Thoracic aorta (tissue), 2 donors: ENCODE results near the gene APBA2. TPM values are rescaled to one million over a fixed set of nuclear protein-coding genes. Genes with fewer than 3 reads are reported as not detected.

Source experiments
- ATAC-seq: fragments of 150-250 bp; one replicate; pipeline ENCODE4 v1.8.0; 2017; ENCODE audit warnings: low read depth; ENCODE audit not compliant: insufficient number of reproducible peaks, low FRiP score
- DNase-seq: peaks from one replicate; pipeline ENCODE4 v3.0.0-alpha.2; 2020; ENCODE audit warnings: low spot score
- H3K27ac ChIP-seq, 2 donors: fragments of 200-600 bp; sonication (generic); 1 replicate in 1 of 2; 2 replicates in 1 of 2; pipeline ENCODE4 v1.5.1; 2016; ENCODE audit warnings: mild to moderate bottlenecking in 2 of 2, moderate library complexity in 2 of 2
- H3K27me3 ChIP-seq: fragments of 200-600 bp; sonication (generic); replicated peaks from 2 replicates; pipeline ENCODE4 v1.6.0; 2016; ENCODE audit warnings: mild to moderate bottlenecking; ENCODE audit not compliant: insufficient read depth
- H3K36me3 ChIP-seq: fragments of 200-600 bp; sonication (generic); one replicate; pipeline ENCODE4 v1.5.1; 2016
- H3K4me1 ChIP-seq, 2 donors: fragments of 200-600 bp; sonication (generic); 1 replicate in 1 of 2; 2 replicates in 1 of 2; pipeline versions ENCODE4 v1.5.1 to v1.6.0; 2016; ENCODE audit warnings: low read depth in 2 of 2, mild to moderate bottlenecking in 1 of 2; ENCODE audit not compliant: control insufficient read depth in 1 of 2
- H3K4me3 ChIP-seq: fragments of 200-600 bp; sonication (generic); 2 replicates; pipeline ENCODE4 v1.5.1; 2016; ENCODE audit warnings: mild to moderate bottlenecking
- H3K9me3 ChIP-seq: fragments of 200-600 bp; sonication (generic); 2 replicates; pipeline ENCODE4 v1.5.1; 2016
- total RNA-seq, 2 donors: library from RNA; depleted of rRNA; stranded (reverse); fragments of >200 nt; gene quantifications; one replicate each; pipeline versions ENCODE4 v1.1.0 to v1.2.3, GENCODE V29; 2016
- TF ChIP-seq, protein P1 (sequence below): fragments of 200-600 bp; sonication (generic); IDR thresholded peaks from one replicate; pipeline ENCODE4 v1.5.1; 2019; ENCODE audit warnings: antibody characterized with exemption

APBA2 gene
- total RNA-seq, 2 donors from 2014 or later = 4.9 to 5.6 TPM

DNA sequence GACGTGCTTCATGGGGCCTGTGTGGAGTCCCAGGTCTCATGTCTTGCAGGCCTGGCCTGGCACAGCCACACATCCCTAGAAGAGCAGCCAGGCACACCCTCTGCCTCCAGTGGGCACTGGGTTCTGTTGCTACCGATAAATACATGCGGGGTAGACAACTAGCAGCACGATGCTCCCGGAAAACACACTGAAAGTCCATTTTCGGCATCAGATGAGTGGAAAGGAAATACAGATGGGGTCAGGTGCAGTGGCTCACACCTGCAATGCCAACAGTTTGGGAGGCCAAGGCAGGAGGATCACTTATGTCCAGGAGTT is 218.7 kb downstream of the APBA2 start:
- no peak for DNase-seq
- Histone ChIP-seq H3K4me3 (no peak overlapping the region), H3K27me3 (no peaks in the 10 kb centered on the region), H3K4me1 (no peaks in the 10 kb centered on the region), H3K27ac (no peak overlapping the region), H3K36me3 (no peaks in the 10 kb centered on the region), H3K9me3 (no peaks in the 10 kb centered on the region)
- TF ChIP-seq, protein P1, sequence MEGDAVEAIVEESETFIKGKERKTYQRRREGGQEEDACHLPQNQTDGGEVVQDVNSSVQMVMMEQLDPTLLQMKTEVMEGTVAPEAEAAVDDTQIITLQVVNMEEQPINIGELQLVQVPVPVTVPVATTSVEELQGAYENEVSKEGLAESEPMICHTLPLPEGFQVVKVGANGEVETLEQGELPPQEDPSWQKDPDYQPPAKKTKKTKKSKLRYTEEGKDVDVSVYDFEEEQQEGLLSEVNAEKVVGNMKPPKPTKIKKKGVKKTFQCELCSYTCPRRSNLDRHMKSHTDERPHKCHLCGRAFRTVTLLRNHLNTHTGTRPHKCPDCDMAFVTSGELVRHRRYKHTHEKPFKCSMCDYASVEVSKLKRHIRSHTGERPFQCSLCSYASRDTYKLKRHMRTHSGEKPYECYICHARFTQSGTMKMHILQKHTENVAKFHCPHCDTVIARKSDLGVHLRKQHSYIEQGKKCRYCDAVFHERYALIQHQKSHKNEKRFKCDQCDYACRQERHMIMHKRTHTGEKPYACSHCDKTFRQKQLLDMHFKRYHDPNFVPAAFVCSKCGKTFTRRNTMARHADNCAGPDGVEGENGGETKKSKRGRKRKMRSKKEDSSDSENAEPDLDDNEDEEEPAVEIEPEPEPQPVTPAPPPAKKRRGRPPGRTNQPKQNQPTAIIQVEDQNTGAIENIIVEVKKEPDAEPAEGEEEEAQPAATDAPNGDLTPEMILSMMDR = no peak
- ATAC-seq = no peak

DNA sequence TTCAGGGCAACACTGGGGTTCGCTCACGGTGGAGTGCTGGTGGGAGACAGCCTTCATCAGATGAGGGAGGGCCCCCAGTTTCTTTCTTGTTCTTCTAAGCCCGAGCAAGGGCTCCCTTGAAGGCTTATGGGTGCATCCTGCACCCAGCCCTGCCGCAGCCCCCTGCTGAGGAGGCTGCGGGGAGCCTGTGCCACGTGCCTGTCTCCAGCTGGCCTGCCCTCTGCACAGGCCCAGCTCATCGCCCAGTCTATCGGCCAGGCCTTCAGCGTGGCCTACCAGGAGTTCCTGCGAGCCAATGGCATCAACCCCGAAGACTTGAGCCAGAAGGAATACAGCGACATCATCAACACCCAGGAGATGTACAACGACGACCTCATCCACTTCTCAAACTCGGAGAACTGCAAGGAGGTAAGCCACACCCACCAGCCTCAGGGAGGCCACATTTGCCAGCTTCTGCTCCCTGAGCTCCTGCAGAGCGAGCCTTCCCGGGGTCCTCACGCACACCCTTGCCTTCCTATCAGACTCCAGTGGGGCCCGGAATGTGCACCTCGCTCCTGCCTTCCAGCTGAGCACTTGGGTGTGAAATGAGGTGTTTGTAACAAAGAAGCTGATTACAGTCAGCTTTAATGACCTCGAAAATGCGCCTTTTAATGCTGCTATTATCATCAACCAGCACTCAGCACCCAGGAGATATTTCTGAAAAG is 219.5 kb downstream of the APBA2 start:
- Histone ChIP-seq H3K36me3 (no peaks in the 10 kb centered on the region), H3K27ac (no peak overlapping the region), H3K4me1 (no peaks in the 10 kb centered on the region), H3K27me3 (no peaks in the 10 kb centered on the region), H3K9me3 (no peaks in the 10 kb centered on the region), H3K4me3 (no peak overlapping the region)
- DNase-seq (no peak), ATAC-seq (no peak)
- TF ChIP-seq, protein P1 = no peak

DNA sequence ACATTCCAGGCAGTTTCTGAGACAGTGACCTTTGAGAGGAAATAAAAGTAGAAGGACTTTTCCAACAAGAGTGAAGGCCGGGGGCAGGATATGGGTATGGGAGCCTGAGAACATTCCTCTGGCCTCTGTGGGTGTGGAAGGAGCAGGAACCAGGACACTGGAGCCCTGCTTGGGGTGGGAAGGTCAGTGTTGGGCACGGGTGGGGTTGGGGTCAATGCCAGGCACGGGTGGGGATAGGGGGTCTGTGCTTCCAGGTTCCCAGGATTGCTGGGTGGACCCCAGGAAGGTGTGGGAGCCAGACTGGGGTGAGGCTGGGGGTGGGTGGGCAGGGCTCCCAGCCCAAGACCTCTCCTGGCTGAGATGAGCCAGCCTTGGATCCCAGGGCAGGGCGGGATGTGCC is 220.3 kb downstream of the APBA2 start:
- H3K27me3 ChIP-seq = no peaks in the 10 kb centered on the region
- H3K4me3 ChIP-seq = no peak overlapping the region
- no peaks in the 10 kb centered on the region for H3K36me3 ChIP-seq
- H3K4me1 ChIP-seq = no peaks in the 10 kb centered on the region
- H3K27ac ChIP-seq = no peak overlapping the region
- ATAC-seq (no peak), DNase-seq (no peak)
- H3K9me3 ChIP-seq = no peaks in the 10 kb centered on the region
- TF ChIP-seq, protein P1 = no peak

DNA sequence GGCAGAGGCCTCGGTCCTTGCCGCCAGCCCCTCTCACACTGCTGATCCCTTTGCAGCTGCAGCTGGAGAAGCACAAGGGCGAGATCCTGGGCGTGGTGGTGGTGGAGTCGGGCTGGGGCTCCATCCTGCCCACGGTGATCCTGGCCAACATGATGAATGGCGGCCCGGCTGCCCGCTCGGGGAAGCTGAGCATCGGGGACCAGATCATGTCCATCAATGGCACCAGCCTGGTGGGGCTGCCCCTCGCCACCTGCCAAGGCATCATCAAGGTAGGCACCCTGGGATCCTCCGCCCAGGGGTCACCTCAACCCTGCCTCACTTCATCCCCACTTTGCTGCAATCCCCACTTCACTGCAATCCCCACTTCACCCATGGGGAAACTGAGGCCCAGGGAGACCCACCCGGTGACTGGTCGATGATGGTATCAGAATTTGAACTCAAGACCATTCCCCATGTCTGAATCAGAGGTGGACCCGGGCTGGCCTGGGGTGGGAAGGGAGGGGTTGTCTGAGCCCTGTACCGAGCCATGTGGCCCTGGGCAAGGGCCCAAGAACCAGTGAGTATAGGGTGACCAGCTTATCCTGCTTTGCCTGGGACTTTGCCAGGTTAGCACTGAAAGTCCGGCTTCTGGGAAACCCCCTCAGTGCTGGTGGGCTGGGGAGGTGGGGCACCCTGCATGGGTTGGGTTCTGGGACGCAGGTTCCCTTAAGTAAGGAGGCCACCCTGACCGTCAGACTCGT is 220.9 kb downstream of the APBA2 start:
- Histone ChIP-seq H3K27ac (no peak overlapping the region), H3K27me3 (no peaks in the 10 kb centered on the region), H3K36me3 (no peaks in the 10 kb centered on the region), H3K4me1 (no peaks in the 10 kb centered on the region), H3K4me3 (no peak overlapping the region), H3K9me3 (no peaks in the 10 kb centered on the region)
- ATAC-seq = no peak
- no peak for DNase-seq
- TF ChIP-seq, protein P1 = no peak

DNA sequence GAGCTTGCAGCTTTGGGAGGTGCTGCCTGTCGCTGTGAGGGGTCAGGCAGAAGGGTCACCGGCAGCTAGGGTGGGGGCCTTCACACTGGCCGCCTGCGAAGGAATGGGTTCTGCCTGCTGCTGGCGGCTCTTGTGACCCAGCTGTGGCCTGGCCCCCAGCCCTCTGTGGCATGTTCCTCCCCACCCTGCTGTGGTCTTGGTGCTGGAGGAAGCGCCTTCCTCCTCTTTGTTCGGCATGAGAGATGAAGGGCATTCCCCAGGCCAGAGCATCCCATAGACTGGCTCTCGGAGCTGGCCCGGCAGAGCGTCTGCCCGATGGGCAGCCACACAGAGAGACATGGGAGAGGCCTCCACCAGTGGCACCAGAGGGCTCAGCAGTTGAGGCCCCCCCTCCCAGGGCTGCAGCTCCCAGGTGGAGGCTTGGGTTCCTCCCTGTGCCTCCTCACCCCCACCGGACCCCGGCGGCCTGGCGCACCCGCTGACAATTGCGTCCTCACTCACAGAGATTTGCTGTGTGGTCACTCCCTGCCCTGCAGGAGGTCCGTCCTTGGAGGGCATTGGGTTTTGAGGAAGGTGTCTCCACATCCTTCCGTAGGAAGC is 221.6 kb downstream of the APBA2 start:
- TF ChIP-seq, protein P1 = no peak
- ATAC-seq (no peak), DNase-seq (no peak)
- Histone ChIP-seq H3K36me3 (no peaks in the 10 kb centered on the region), H3K27ac (no peak overlapping the region), H3K4me3 (no peak overlapping the region), H3K27me3 (no peaks in the 10 kb centered on the region), H3K4me1 (no peaks in the 10 kb centered on the region), H3K9me3 (no peaks in the 10 kb centered on the region)
